Stimulated activated CD8-positive, alpha-beta memory T cell treated with anti-CD3 and anti-CD28 coated beads, Interleukin-15, amount 100 ng/mL, for 48 hours (primary cell): ENCODE measurements around the gene CADPS2.
"Not testable (repeated sequence)": the region's sequence is repeated elsewhere in the genome, so short reads cannot be mapped to it uniquely, and the experiment has no call there.

ENCODE experiments used
- DNase-seq, 2 donors: peaks; one replicate each; pipeline ENCODE4 v3.0.0-alpha.2; 2020; ENCODE audit warnings: low read depth in 2 of 2

The CADPS2 gene

GRCh38 chr7:122675011-122675410, 211.2 kb downstream of the CADPS2 start:
- DNase-seq, result no peak

- DNase-seq, result no peak
These were observed 211.8 kb downstream of the CADPS2 start for GRCh38 chr7:122674502-122674901.

GRCh38 chr7:122673951-122674350, 212.3 kb downstream of the CADPS2 start:
- DNase-seq, result no peak

GRCh38 chr7:122672536-122672935, 213.7 kb downstream of the CADPS2 start:
- DNase-seq, result no peak

GRCh38 chr7:122663733-122664132, 222.5 kb downstream of the CADPS2 start:
- no peak for DNase-seq

- DNase-seq, result no peak
These were observed 227.4 kb downstream of the CADPS2 start for GRCh38 chr7:122658856-122659255.

- no peak for DNase-seq
These were observed 232.6 kb downstream of the CADPS2 start for GRCh38 chr7:122653685-122654084.

- no peak for DNase-seq
These were observed 233.4 kb downstream of the CADPS2 start for GRCh38 chr7:122652876-122653275.

GRCh38 chr7:122651451-122651850, 234.8 kb downstream of the CADPS2 start:
- no peak for DNase-seq

- DNase-seq, result no peak
These were observed 243.0 kb downstream of the CADPS2 start for GRCh38 chr7:122643250-122643649.

- no peak for DNase-seq
These were observed 247.8 kb downstream of the CADPS2 start for GRCh38 chr7:122638459-122638858.

GRCh38 chr7:122637784-122638183, 248.5 kb downstream of the CADPS2 start:
- no peak for DNase-seq

GRCh38 chr7:122635481-122635880, 250.8 kb downstream of the CADPS2 start:
- DNase-seq, result not testable (repeated sequence)

- no peak for DNase-seq
These were observed 252.8 kb downstream of the CADPS2 start for GRCh38 chr7:122633472-122633871.

- no peak for DNase-seq
These were observed 254.0 kb downstream of the CADPS2 start for GRCh38 chr7:122632238-122632637.

GRCh38 chr7:122629412-122629953, 256.8 kb downstream of the CADPS2 start:
- DNase-seq, result no peak

- DNase-seq, result no peak
These were observed 257.4 kb downstream of the CADPS2 start for GRCh38 chr7:122628651-122629411.

- DNase-seq, result no peak
These were observed 259.5 kb downstream of the CADPS2 start for GRCh38 chr7:122626785-122627184.

GRCh38 chr7:122622682-122623081, 263.6 kb downstream of the CADPS2 start:
- no peak for DNase-seq

GRCh38 chr7:122619664-122620063, 266.6 kb downstream of the CADPS2 start:
- DNase-seq, result no peak

GRCh38 chr7:122618585-122619189, 267.6 kb downstream of the CADPS2 start:
- DNase-seq, result no peak

- no peak for DNase-seq
These were observed 269.3 kb downstream of the CADPS2 start for GRCh38 chr7:122616951-122617350.

- DNase-seq, result no peak
These were observed 280.3 kb downstream of the CADPS2 start for GRCh38 chr7:122605929-122606328.
